Measurements from ENCODE around the gene BIN1.

Gene BIN1

DNA sequence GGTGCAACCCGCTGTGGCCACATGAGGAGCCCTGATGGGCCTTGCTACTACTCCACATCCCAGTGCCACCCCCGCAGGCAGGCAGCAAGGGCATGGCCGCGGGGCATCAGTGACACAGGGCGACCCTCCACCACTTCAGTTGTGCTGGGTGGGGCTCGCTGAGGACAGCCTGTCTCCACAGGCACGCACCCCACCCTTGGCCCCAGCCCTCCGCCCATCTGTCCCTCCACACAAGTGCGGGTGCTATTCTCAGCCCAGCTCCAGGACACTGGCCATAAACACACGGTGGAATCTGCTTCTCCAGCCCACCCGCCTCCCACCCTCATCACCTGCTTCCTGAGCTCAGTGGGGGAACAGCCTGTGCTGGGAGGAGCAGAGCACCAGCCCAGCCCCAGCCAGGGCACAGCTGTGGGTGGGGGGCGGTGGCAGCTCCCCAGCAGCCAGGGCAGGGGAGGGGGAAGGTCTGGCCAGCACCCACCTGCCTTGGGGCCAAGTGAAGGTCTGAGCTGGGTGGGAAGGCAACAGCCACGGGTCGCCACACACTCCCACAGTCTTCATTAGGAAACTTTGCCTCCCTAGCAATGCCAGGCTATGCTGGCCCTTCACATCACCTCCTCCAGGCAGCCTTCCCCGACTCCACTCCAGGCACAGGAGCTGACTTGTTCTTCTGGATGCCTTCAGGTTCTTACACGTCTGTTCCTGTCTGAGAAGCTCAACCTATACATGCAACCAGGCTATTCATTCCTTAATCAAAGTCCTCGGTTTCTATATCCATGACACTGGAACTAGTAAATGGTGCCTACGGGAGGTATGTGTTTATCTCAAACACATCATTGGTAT, 16.5 kb downstream of the BIN1 start:
- FAIRE-seq = no peak

DNA sequence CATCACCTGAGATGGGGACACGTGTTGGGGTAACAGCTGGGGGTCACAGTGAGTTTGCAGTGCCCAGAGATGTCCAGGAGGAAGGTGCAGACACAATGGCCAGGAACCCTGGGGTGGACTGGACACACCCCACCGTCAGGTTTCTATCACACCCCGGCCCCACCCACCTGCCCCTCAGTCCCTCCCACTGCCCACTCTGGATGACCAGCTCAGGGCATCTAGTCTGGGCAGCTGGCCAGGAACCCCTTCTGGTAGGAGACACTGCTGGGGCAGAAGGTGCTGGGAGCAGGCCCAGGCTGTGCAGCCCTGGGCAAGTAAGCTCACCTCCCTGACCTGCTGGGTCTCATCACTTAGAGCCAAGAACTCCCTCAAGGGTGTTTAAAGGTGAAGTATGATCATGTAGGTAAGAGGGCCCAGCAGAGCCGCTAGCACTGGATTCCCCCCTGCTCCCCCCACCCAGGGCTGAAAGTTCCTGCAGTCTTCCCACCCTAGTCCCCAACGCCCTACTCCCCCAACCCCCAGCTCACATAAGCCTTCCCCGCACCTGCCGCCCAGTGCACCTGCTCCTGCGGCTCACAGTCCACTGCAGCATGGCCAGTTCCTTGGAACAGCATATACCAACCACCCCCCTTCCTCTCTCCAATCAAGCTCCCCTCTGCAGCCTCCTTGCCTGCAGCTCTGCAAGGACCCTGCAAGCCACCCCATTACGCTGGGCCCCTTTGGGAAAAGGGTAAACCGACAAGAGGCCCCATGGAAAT, 17.3 kb downstream of the BIN1 start:
- FAIRE-seq = no peak

DNA sequence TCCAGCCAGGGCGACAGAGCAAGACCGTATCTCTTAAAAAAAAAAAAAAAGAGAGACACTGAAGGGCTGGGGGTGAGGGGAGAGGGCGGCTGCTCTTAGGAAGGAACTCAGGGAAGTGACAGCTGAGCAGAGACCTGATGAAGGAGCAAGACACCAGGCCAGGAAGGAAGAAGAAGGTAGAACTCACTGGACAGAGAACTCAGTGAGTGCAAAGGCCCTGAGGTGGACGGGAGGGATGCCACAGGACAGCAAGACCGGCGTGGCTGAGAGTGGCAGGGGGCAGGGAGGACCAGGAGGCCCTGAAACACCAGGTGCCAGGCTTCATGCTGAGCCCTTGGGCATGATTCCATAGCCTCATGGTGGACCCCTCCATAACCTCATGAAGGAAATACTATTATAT, 18.2 kb downstream of the BIN1 start:
- FAIRE-seq = no peak

DNA sequence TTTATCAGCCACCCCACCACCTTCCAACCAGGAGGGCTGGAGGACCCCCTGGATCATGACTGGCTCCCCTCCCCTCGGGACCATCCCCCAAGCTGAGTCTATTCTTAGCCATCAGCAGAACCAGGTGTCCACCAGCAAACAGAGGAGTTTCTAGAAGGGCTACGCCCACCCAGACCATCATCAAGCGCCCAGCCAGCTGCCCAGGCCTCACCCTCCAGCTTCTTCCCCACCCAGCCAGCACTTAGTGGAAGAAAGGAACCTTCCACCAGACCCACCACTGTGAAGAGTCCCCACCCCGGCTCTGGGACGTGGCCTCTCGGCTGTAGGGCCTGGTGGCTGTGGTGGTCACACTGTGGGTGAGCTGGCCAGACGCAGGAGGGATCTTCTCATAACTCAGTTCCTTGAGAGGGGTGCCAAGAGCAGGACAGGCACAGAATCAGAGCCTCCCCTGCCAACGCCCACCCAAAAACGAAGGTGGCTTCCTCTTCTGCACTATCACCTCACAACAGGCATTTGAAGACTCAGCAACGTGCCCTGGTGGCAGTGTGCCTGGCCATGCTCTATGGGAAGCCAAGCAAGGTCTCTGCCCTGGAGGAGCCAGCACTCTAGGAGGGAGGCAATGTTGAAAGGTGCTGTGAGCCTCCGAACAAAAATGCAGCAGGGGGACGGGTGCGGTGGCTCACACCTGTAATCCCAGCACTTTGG, 19.0 kb downstream of the BIN1 start:
- FAIRE-seq = no peak

DNA sequence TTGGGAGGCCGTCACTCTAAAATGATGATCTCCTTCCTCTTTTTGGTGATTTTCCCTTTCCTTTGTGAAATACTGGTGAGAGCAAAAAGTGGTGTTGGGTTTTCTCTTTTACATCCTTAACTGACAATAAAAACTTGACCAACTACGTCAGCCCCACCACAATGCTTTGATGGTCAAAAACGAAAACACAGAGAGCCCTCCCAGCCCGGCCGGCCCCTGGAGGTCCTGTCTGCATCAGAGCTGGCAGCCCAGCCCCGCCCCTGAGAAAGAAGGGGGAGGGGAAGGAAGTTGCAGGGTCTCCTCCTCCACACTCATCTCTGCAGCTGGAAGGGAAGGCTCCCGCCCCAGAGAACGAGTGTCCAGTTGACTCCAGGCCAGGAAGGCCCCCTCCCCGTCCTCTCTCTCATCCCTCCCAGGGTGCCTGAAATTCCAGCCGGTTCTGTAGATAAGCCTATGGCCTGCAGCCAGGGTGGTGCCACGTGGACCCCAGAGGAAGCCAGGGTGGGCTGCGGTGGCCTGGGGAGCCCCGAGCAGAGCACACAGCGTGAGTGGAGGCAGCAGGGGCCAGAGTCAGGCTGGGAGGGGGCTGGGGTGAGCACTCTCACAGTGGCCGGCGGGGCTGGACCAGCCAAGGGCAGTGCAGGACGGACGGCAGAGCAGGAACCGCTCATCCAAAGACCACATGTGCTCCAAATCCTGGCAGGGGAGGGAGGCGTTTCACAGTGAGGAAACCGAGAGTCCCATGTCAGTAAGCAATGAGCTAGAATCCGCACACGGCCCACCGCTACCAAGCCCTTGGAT, 19.8 kb downstream of the BIN1 start:
- FAIRE-seq = no peak

DNA sequence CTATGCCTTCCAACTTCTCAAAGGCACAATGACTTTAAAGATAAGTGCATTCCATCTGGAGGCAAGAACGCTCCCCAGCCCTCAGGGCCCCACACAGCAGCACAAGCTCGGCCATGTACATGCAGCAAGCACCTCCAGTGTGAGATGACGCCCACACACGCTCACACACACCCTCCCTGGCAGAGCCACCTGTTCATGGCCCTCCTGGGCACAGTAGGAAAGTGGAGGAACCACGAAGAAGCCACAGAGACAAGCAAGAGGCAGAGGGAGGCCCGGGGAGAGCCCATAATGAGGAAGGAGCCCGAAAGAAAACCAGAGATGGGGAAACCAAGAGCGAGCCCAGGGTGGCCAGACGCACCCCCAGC, 21.7 kb downstream of the BIN1 start:
- FAIRE-seq = no peak

DNA sequence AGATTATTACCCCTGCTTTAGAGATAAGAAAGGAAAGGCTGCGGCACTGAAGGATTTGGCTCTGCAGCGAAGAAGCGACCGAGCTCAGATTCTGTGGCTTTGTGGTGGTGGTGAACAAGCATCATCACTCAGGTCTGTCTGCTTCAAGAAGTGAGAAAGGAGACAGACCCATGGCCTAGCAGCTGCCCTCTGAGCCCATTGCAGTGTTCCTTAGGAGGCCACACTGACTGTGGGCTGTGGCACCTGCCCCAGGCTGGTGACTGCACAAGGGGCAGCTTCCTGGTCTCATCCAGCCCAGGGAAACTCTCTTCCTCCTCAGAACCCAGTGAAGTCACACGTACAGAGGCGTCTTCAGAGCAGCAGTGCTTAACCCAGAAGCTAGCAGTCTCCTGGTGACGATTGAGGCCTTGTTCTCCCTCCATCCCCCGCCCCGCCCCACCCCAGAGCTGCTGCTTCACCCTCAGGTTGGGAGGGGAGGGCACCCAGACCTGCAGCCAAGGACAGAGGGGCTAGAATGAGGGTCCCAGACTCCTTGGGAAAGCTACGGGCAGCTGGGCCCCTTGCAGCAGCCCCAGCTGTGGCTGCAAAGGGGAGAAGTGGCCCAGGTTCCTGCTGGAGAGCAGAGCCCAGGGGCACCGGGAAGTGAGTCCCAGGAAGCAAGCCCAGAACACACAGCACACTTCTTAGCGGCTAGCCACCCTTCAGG, 22.2 kb downstream of the BIN1 start:
- FAIRE-seq = no peak

DNA sequence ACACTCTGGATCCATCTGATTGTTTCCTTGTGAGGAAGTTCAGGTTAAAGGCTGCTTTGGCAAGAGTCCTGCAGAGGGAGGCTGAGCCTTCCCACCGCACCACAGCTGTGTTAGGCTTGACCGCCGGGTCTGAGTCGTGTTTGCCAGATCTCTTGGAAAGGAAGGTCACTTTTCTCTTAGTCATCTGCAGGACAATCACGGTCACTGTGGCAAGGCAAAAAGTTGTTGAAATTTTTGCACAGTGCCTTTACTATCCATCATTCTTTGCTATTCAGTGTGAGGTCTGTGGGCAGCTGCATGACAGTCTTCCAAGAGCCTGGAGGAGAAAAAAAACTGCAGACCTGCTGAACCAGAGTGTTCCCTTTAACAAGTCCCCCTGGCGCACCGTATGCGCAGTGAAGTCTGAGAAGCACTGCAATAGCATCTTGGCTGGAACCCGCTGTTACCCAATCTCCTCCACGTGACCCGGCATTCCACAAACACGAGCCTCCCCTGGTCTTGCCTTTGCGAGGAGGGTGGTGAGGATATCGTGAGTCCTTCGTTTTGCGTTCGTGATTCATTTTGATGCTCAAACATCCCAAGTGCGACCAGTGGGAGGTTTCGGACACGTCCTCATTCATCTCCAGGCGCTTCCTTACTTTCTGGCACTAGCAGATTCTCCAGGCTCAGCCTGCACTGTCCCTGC, 23.0 kb downstream of the BIN1 start:
- no peak for FAIRE-seq

DNA sequence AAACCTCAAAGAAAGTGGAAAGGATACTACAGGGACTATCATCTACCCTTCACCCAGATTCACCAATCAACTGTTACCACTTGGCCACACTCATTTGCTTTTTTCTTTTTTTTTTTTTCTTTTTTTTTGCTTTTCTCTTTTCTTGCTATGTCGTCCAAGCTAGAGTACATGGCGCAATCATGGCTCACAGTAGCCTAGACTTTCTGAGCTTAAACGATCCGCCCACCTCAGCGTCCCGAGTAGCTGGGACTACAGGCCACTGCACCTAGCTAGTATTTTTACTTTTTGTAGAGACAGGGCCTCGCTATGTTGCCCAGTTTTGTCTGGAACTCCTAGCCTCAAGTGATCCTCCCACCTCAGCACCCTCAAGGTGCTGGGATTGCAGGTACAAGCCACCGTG, 24.0 kb downstream of the BIN1 start:
- no peak for FAIRE-seq

DNA sequence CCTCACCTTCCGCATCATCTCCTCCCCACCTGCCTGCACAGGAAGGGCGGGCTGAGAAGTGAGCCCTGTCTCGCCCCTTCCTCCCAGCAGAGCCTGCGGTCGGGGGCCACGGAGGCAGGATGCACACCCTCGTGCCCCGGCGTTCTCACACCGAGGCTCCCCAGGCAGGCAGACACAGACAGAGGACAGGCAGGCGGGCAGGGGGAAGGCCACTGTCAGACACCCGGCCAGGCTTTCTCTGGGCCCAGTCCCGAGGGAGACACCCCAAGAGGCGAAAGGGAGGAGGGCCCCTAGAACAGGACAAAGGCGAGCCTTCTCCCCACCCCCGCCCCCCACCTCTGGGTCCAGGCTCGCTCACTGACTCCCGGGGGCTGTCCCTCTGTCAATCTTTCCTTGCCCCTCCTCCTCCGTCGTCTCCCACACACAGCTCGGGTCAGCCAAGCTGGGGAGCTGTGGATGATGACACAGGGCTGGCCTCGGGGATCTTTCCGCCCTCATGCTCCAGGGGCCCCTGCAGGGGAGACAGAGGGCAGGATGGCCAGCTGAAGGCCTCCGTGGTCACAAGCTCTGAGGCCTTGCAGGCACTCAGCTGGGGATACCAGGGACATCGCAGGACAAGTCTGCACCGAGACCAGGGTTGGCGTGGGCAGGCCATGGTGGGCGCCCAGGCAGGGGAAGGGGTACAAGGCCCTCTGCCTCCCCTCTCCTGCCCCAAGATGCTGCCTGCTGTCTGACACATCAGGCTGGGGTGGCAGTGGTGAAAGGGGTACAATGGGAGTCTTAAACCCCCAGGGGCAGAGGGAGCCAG, 24.9 kb downstream of the BIN1 start:
- no peak for FAIRE-seq

DNA sequence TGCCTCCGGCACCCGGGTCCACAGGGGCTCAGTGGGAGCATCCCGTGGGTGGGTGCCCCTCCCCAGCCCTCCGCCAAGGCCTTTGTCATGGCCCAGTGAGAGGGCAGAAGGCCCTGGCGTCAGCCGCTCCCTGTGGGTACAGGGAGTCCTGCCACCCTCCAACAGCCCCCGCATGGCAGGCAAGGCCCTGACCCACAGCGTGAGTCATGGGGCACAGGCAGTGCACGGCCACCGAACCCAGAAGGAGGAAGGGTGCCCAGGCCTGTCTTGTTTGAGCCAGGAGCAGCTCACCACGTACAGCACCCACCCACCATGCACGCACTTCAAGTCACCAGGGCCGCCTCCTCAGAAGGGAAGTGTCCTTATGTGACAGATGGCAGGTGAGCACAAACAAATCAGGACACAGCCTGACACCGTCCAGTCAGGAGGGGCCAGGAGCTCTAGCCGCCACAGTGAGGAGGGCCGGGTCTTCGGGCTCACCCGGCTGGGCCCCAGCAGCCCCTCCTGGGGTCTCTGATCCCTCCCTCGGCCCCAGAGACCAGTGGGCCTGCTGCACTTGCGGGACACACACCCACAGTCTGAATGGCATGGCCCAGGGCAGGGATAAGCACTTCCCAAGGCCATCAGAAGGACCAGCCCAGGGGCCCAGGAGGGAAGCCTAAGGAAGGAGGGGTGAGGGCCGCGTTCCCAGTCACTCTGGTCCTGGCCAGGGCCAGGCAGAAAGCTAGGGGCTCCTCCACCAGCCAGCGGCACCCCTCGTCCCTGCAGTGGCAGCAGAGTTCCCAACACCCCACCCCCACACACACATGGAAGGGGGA, 25.8 kb downstream of the BIN1 start:
- FAIRE-seq = no peak

DNA sequence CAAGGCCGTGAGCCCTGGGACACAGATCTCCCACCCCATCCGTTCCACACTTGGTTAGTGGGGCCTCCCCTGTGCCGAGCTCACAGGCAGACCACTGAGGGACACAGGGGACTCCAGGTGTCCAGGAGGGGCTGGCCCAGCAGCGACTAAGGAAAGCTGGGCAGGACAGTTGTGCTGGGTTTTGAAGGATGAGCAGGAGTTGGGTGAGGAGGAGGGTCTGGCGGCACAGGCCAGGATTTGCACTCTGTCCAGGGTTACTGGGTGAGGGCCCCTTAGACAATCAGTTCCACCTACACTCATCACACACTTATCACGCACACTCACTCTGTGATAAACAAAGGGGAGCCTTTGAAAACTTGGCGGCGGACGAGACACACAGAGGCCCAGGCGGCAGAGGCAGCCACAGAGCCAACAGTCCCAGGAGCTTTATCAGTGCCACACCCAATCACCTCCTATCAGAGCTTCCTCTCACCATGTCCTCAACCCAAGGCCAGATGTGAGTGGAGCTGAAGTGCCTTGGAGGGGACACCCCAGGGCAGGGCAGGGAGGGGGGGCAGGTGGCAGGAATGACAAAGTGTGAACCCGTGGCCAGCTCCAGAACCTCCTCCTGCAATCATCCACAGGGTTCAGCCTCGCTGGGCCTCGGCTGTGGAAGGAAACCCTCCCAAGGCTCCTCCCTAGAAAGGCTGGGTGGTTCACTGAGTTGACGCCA, 26.6 kb downstream of the BIN1 start:
- no peak for FAIRE-seq

DNA sequence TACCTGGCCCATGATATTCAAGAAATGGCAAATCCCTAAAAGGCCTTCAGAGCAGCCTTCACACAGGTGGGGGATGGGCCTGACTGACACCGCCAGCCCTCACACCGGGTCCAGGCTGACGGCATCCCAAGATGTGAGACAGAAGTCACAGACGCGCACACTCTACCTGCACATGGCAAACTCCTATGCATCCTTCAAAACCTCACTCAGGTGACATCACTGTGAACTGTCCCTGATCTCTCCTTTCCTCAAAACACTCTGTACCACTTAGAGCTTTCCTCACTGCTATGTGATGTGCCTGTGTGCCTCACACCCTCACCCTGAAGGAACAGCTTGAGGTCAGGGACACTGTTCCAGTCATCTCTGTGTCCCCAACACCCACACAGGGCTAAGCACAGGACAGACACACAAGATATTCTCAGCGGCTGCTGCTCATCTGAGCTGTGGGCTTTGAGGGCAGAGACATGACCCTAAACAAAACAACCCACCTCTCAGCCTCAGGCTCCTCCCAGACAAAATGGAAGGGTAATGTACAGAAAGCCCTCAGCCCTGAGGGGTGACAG, 27.5 kb downstream of the BIN1 start:
- no peak for FAIRE-seq

DNA sequence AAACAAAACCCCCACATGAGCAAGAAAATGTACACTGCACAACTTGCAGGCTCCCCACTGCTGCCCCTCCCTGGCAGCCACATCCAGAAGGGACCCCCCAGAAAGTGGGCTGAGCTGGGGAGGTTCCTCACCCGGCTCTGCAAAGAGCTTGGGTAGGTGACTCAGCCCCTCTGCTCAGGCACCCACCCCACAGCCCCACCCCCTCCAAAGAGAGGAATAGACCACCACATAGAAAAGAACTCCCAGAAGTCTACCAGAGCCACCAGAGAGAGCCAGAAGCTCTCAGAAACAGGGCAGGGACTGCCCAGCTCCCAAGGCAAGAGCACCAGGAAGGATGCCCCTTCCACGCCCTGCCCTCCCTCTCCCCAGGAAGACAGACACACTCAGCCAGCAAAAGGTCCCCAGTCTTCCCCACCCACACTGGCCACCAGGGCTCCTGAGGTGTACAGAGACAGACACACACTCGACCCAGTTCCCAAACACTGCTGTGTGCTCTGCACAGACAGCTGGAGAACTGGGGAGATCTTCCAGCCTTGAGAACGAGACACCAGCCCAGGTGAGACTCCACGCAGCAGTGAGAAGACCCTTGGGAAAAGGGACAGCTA, 28.2 kb downstream of the BIN1 start:
- no peak for FAIRE-seq

DNA sequence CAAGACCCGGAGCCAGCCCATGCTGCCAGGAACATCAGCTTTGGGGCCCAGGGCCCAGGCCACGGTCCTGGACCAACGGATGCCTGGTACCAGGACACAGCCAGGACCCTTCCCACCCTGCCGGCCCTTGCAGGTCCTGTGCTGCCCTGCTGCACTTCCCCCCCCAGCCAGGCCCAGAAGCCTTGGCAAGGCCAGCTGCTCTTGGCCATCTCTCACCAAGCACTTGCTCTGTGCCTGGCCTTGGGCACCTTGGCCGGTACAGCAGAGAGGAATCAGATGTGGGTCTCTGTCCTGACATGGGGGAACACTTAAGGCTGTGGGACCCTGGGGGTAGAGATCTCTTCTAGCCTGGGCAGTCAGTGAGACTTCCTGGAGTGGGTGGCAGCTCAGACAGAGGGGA, 28.9 kb downstream of the BIN1 start:
- no peak for FAIRE-seq

DNA sequence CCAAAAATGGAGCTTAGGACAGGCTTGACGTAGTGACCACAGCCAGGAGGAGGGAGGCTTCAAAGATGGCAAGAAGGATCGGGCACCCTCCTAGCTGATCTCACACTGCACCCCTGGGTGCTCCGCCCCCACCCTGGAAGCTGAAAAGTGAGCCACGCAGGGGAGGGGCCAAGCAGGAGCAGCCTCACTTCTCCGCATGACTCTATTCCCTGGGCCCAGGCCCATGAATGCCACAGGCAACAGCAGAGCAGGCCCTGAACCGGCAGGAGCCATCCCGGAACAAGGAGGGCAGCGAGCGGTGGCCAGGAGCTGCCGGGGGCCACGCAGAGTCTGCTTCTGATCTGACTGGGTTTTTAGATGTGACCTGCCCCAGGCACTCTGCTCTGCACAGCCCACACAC, 30.0 kb downstream of the BIN1 start:
- no peak for FAIRE-seq

DNA sequence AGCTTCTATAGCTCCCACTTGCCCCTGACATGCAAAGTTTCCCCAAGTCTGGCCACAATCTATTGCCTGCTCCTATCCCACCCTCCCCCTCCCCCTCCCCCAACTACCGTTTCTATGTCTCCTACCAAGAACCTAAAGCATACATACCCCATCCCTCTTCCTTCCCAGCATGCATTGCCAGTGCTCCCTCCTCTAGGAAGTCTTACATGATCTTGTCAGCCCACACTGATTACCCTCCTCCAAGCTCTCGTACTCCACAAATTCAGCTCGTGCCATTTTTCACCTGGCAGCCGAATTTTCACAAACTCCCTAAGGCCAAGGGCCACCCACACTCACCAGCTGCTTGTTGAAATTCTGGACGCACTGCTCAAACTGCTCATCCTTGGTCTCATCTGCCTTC, 30.7 kb downstream of the BIN1 start:
- no peak for FAIRE-seq

DNA sequence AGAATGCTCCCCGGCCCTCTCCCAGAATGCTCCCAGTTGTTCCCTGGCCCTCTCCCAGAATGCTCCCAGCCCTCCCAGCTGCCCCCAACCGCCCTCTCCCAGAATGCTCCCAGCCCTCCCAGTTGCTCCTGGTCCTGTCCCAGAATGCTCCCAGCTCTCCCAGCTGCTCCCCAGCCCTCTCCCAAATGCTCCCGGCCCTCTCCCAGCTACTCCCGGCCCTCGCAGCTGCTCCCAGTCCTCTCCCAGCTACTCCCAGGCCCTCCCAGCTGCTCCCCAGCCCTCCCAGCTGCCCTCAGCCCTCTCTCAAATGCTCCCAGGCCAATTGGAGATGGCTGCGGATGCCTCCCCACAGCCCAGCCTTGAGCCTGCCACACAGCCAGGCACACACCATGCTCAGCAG, 31.1 kb downstream of the BIN1 start:
- no peak for FAIRE-seq

DNA sequence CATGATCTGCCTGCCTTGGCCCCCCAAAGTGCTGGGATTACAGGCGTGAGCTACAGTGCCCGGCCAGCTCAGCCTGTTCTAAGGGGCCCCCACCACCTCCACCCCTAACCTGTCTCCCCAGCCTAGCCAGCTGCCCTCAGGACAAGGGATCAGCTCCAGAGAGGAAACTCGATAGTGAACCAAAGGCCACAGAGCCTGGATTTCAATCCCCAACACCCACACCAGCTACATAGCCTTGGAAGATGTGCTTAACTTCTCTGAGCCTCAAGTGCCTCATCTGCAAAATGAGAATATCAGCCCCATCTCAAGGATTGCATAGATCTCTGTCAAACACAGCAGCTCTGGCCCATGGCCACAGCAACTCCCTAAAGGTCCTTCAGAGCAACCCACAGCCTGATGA, 32.0 kb downstream of the BIN1 start:
- FAIRE-seq = no peak

All from TTC549 (cell line).